ENCODE data around the gene PHB1.

GRCh38 chr17:49414271-49414621 lies 436 bp downstream of the PHB1 start:
- no peak for TF ChIP-seq CTCF (optimal IDR thresholded peaks at IDR 0.05 in 1 of 3, IDR thresholded peaks at IDR 0.05 in 1 of 3, conservative IDR thresholded peaks at IDR 0.05 in 1 of 3; ENCODE audit: extremely low read depth in 1 of 3, insufficient read depth in 2 of 3, low read length in 3 of 3)
- no peak for TF ChIP-seq EZH2 (IDR thresholded peaks at IDR 0.05; ENCODE audit: low read length)

All from keratinocyte (primary cell).